ENCODE data around the gene LYSMD3. TPM values are rescaled to one million over a fixed set of nuclear protein-coding genes. Genes with fewer than 3 reads are reported as not detected.
A peak's percentile ranks its signal among the peaks of the same experiment; 100 is the strongest.

The LYSMD3 gene
- polyA plus RNA-seq, 2 of the 4 experiments (the other 2 are of a cell fraction) = 10.6 to 24.1 TPM

- DNase-seq (ENCODE audit: low read depth in 1 of 2, low spot score in 1 of 2) = peak in 1 of 2 experiments; percentile 13
- ChIA-PET CTCF (interaction anchor here (0.6 to 3.7 kb wide), 8 partner anchors 10 to 161 kb away, joined by 3 to 60 read pairs (median 3); no protein-coding TSS in a partner anchor), POLR2A (interaction anchor here (2.5 to 3.1 kb wide), 2 partner anchors 55 to 119 kb away, joined by 13 read pairs; partner anchors contain the start of genes CETN3, MBLAC2 and POLR3G)
- peak; percentile 6; a peak in 4 of 6 replicates for ATAC-seq
- FAIRE-seq = no peak
- Histone ChIP-seq H3K27ac (peak overlapping the region; percentile 93), H3K9me3 (no peaks in the 10 kb centered on the region), H3K4me1 (peaks cover 21% of the 10 kb centered on the region), H3K4me3 (peak overlapping the region; percentile 95), H3K4me2 (peak overlapping the region; percentile 87)
- WGBS (ENCODE audit: missing lambda C conversion rate) = 6% methylated on average over 18 of the region's 18 CpGs
- TF ChIP-seq HMGXB4 (CRISPR knock-in tag; IDR thresholded peaks at IDR 0.05; ENCODE audit: borderline replicate concordance) = no peak
- no peak for TF ChIP-seq TFCP2L1 (CRISPR knock-in tag; IDR thresholded peaks at IDR 0.05)
- no peak for TF ChIP-seq HOXB13 (CRISPR knock-in tag; IDR thresholded peaks at IDR 0.05; ENCODE audit: low read depth)
- TF ChIP-seq JUNB (IDR thresholded peaks at IDR 0.05) = no peak
These were observed 687 bp downstream of the LYSMD3 start for GRCh38 chr5:90528601-90529193.

- Histone ChIP-seq H3K27ac (peak overlapping the region in 1 of 2 experiments; percentile 25; a peak in 1 of 6 replicates), H3K9me3 (no peaks in the 10 kb centered on the region), H3K4me2 (peak overlapping the region; percentile 38), H3K4me3 (no peak overlapping the region), H3K4me1 (peaks cover 17% of the 10 kb centered on the region; the same call in 1 of the 3 replicates)
- no peak for TF ChIP-seq RFX5 (IDR thresholded peaks at IDR 0.05)
- TF ChIP-seq POLR2AphosphoS2 (conservative IDR thresholded peaks at IDR 0.05; ENCODE audit: low read length) = no peak
- TF ChIP-seq MAFK (IDR thresholded peaks at IDR 0.05; ENCODE audit: partially characterized antibody) = peak; percentile 44
- no peak for TF ChIP-seq MAX (IDR thresholded peaks at IDR 0.05)
- TF ChIP-seq CBX2 (IDR thresholded peaks at IDR 0.05; ENCODE audit: borderline replicate concordance, low read depth) = no peak
- TF ChIP-seq PHF8 (IDR thresholded peaks at IDR 0.05; ENCODE audit: borderline replicate concordance, low read depth) = no peak
- TF ChIP-seq RARB (CRISPR knock-in tag; IDR thresholded peaks at IDR 0.05) = no peak
- no peak for FAIRE-seq
- WGBS (ENCODE audit: missing lambda C conversion rate) = 64% methylated on average over 7 of the region's 7 CpGs
- ATAC-seq = peak in 1 of 2 experiments; percentile 32; a peak in 2 of 6 replicates
- CTCF ChIA-PET = interaction anchor here (1.2 to 2.6 kb wide), 2 partner anchors 11 kb away, joined by 3 to 9 read pairs; partner anchors contain the start of gene LYSMD3
- POLR2A ChIA-PET = no interaction called here
- DNase-seq (ENCODE audit: low read depth in 1 of 2, low spot score in 1 of 2) = peak in 1 of 2 experiments; percentile 7
These were observed 10.3 kb downstream of the LYSMD3 start for GRCh38 chr5:90519081-90519480.

- Histone ChIP-seq H3K4me2 (peak overlapping the region; percentile 38), H3K4me1 (peaks cover 17% of the 10 kb centered on the region; the same call in 1 of the 3 replicates), H3K27ac (peak overlapping the region in 1 of 2 experiments; percentile 25; a peak in 1 of 6 replicates), H3K4me3 (no peak overlapping the region), H3K9me3 (no peaks in the 10 kb centered on the region)
- ChIA-PET POLR2A (no interaction called here), CTCF (interaction anchor here (1.2 to 2.6 kb wide), 2 partner anchors 11 kb away, joined by 3 to 9 read pairs; partner anchors contain the start of gene LYSMD3)
- TF ChIP-seq KDM5A (IDR thresholded peaks at IDR 0.05) = no peak
- no peak for TF ChIP-seq FOSB (CRISPR knock-in tag; IDR thresholded peaks at IDR 0.05)
- no peak for TF ChIP-seq TP53 (CRISPR knock-in tag; IDR thresholded peaks at IDR 0.05)
- DNase-seq (ENCODE audit: low read depth in 1 of 2, low spot score in 1 of 2) (peak in 1 of 2 experiments; percentile 3), ATAC-seq (peak; percentile 13 to 21; a peak in 2 of 6 replicates), FAIRE-seq (no peak)
These were observed 10.7 kb downstream of the LYSMD3 start for GRCh38 chr5:90518661-90519060.

- 65% methylated on average over 3 of the region's 3 CpGs for WGBS (ENCODE audit: missing lambda C conversion rate)
- FAIRE-seq = no peak
- ATAC-seq = no peak
- Histone ChIP-seq H3K4me1 (peaks cover 14% of the 10 kb centered on the region; the same call in 1 of the 3 replicates), H3K27ac (no peak overlapping the region), H3K4me3 (no peak overlapping the region), H3K4me2 (no peak overlapping the region), H3K9me3 (no peaks in the 10 kb centered on the region)
- TF ChIP-seq BCL3 (IDR thresholded peaks at IDR 0.05) (no peak), MAFK (IDR thresholded peaks at IDR 0.05; ENCODE audit: partially characterized antibody) (no peak), HOXB13 (CRISPR knock-in tag; IDR thresholded peaks at IDR 0.05; ENCODE audit: low read depth) (no peak), RARB (CRISPR knock-in tag; IDR thresholded peaks at IDR 0.05) (no peak), ZC3H11A (IDR thresholded peaks at IDR 0.05) (no peak), EHF (CRISPR knock-in tag; IDR thresholded peaks at IDR 0.05) (no peak), CTCF (IDR thresholded peaks at IDR 0.05) (no peak), KDM5A (IDR thresholded peaks at IDR 0.05) (no peak), CBX8 (IDR thresholded peaks at IDR 0.05) (no peak), RFX5 (IDR thresholded peaks at IDR 0.05) (no peak), MAX (IDR thresholded peaks at IDR 0.05) (no peak), HES2 (IDR thresholded peaks at IDR 0.05) (no peak), PHF8 (IDR thresholded peaks at IDR 0.05; ENCODE audit: borderline replicate concordance, low read depth) (no peak), ZFP36 (IDR thresholded peaks at IDR 0.05; ENCODE audit: borderline replicate concordance, partially characterized antibody) (no peak), GATA3 (IDR thresholded peaks at IDR 0.05; ENCODE audit: borderline replicate concordance) (no peak)
- POLR2A ChIA-PET = no interaction called here
- CTCF ChIA-PET = no interaction called here
- DNase-seq (ENCODE audit: low read depth in 1 of 2, low spot score in 1 of 2) = no peak
These were observed 14.9 kb downstream of the LYSMD3 start for GRCh38 chr5:90514520-90514919.
